Stimulated activated naive CD4-positive, alpha-beta T cell (primary cell): ENCODE data around the gene TBC1D20.
"Not testable (repeated sequence)": the region's sequence is repeated elsewhere in the genome, so short reads cannot be mapped to it uniquely, and the experiment has no call there.

Experiments used
- DNase-seq, 6 experiments: peaks; one replicate each; lab custom pipeline; 2025; lab: John Stamatoyannopoulos, UW

The TBC1D20 gene

GRCh38 chr20:401682-402495 lies 60.4 kb downstream of the TBC1D20 start:
- no peak for DNase-seq

- no peak for DNase-seq
Observed at GRCh38 chr20:400454-401275, 61.7 kb downstream of the TBC1D20 start.

GRCh38 chr20:400128-400453 lies 62.2 kb downstream of the TBC1D20 start:
- no peak for DNase-seq

- no peak for DNase-seq
Observed at GRCh38 chr20:399182-399707, 63.1 kb downstream of the TBC1D20 start.

GRCh38 chr20:397432-398237 lies 64.7 kb downstream of the TBC1D20 start:
- DNase-seq: no peak

- no peak for DNase-seq
Observed at GRCh38 chr20:396619-397431, 65.5 kb downstream of the TBC1D20 start.

GRCh38 chr20:396252-396618 lies 66.1 kb downstream of the TBC1D20 start:
- no peak for DNase-seq

- DNase-seq: not testable (repeated sequence)
Observed at GRCh38 chr20:393296-393695, 69.0 kb downstream of the TBC1D20 start.

- DNase-seq: no peak
Observed at GRCh38 chr20:391041-391711, 71.2 kb downstream of the TBC1D20 start.

- no peak for DNase-seq
Observed at GRCh38 chr20:389220-389619, 73.1 kb downstream of the TBC1D20 start.

GRCh38 chr20:388034-388994 lies 74.0 kb downstream of the TBC1D20 start:
- no peak for DNase-seq

GRCh38 chr20:387520-387919 lies 74.8 kb downstream of the TBC1D20 start:
- DNase-seq: no peak

- DNase-seq: not testable (repeated sequence)
Observed at GRCh38 chr20:386634-387033, 75.7 kb downstream of the TBC1D20 start.
